H1 (cell line): ENCODE measurements around the gene TBC1D22A. TPM values are rescaled to one million over a fixed set of nuclear protein-coding genes. Genes with fewer than 3 reads are reported as not detected.

ENCODE experiments used
- CTCF ChIA-PET: fragments of 300-600 bp; sonication (Branson Sonifier 250); formaldehyde crosslinking; loops from one replicate; lab custom pipeline; 2021; ENCODE audit not compliant: partially characterized antibody; lab: Charles Lee
- POLR2A ChIA-PET: fragments of 300-600 bp; sonication (Branson Sonifier 250); formaldehyde crosslinking; loops from one replicate; lab custom pipeline; 2021; ENCODE audit warnings: inconsistent platforms; ENCODE audit not compliant: partially characterized antibody; lab: Charles Lee
- DNase-seq, 2 experiments: peaks; one replicate each; pipeline versions ENCODE4 v3.0.0 to v3.0.0-alpha.2; 2010 to 2022; ENCODE audit warnings: low spot score in 2 of 2, low read depth in 1 of 2, mixed read lengths in 1 of 2
- FAIRE-seq: peaks from 2 replicates; lab custom pipeline; 2011; peaks lifted over from hg19 to GRCh38; lab: Jason Lieb, UNC
- H2AFZ ChIP-seq: 2 replicates; pipeline ENCODE4 v1.8.1; 2012; ENCODE audit warnings: low read length, inconsistent platforms
- H2AK5ac ChIP-seq: 2 replicates; pipeline ENCODE4 v1.6.1; 2013; ENCODE audit warnings: low read depth, low read length
- H2BK120ac ChIP-seq: replicated peaks from 2 replicates; pipeline ENCODE3; 2013; ENCODE audit warnings: low read depth, low read length, inconsistent platforms
- H2BK12ac ChIP-seq: 2 replicates; pipeline ENCODE4 v1.6.1; 2013; ENCODE audit warnings: low read depth, low read length
- H2BK15ac ChIP-seq: 2 replicates; pipeline ENCODE4 v1.6.1; 2013; ENCODE audit warnings: low read length
- H2BK20ac ChIP-seq: 2 replicates; pipeline ENCODE4 v1.6.1; 2013; ENCODE audit warnings: low read length
- H2BK5ac ChIP-seq: 2 replicates; pipeline ENCODE4 v1.6.1; 2013; ENCODE audit warnings: low read depth, low read length
- H3K14ac ChIP-seq: 2 replicates; pipeline ENCODE4 v1.6.1; 2013; ENCODE audit warnings: inconsistent platforms; ENCODE audit not compliant: insufficient read length
- H3K18ac ChIP-seq: 2 replicates; pipeline ENCODE4 v1.6.1; 2013; ENCODE audit warnings: low read length; ENCODE audit errors: extremely low read depth
- H3K23ac ChIP-seq: 2 replicates; pipeline ENCODE4 v1.6.1; 2013; ENCODE audit warnings: inconsistent platforms; ENCODE audit not compliant: insufficient read length
- H3K23me2 ChIP-seq: 2 replicates; pipeline ENCODE4 v1.6.1; 2013; ENCODE audit warnings: low read depth, low read length
- H3K27ac ChIP-seq: 2 replicates; pipeline ENCODE4 v1.6.1; 2011; ENCODE audit warnings: low read depth, low read length, inconsistent platforms
- H3K27me3 ChIP-seq, 4 experiments: replicated peaks in 1 of 4; 1 replicate in 1 of 4; 2 replicates in 3 of 4; pipeline versions ENCODE4 v1.6.1 to v1.8.1; 2011 to 2013; ENCODE audit warnings: low read length in 3 of 4, mild to moderate bottlenecking in 3 of 4, inconsistent platforms in 2 of 4, mixed read lengths in 2 of 4, moderate library complexity in 1 of 4; ENCODE audit not compliant: control insufficient read depth in 3 of 4, insufficient read depth in 3 of 4; ENCODE audit errors: extremely low read depth in 1 of 4
- H3K36me3 ChIP-seq, 4 experiments: 2 replicates each; pipeline versions ENCODE4 v1.6.1 to v1.8.1; 2011 to 2013; ENCODE audit warnings: mild to moderate bottlenecking in 4 of 4, low read length in 3 of 4, moderate library complexity in 2 of 4, control low read depth in 1 of 4, inconsistent platforms in 1 of 4; ENCODE audit not compliant: insufficient read depth in 4 of 4, control insufficient read depth in 2 of 4
- H3K4ac ChIP-seq: replicated peaks from 2 replicates; pipeline ENCODE3; 2013; ENCODE audit warnings: low read length, low read depth, mixed read lengths, inconsistent platforms; ENCODE audit not compliant: insufficient read length
- H3K4me1 ChIP-seq, 4 experiments: replicated peaks in 1 of 4; 1 replicate in 1 of 4; 2 replicates in 3 of 4; pipeline versions ENCODE4 v1.6.1 to v1.8.1; 2011 to 2013; ENCODE audit warnings: low read length in 3 of 4, inconsistent platforms in 2 of 4, mixed read lengths in 1 of 4; ENCODE audit not compliant: insufficient read depth in 4 of 4, control insufficient read depth in 3 of 4
- H3K4me2 ChIP-seq, 2 experiments: 2 replicates each; pipeline versions ENCODE4 v1.6.1 to v1.8.1; 2011 to 2013; ENCODE audit warnings: low read depth in 2 of 2, low read length in 2 of 2, control low read depth in 1 of 2, inconsistent platforms in 1 of 2, mild to moderate bottlenecking in 1 of 2; ENCODE audit not compliant: insufficient read depth in 1 of 2
- H3K4me3 ChIP-seq, 4 experiments: fragments of 200-600, 300-600 bp in 1 of 4; sonication (generic), shearing (Covaris generic), sonication (Bioruptor Twin) in 1 of 4; 2 replicates each; pipeline versions ENCODE4 v1.5.1 to v1.8.1; 2011 to 2016; ENCODE audit warnings: low read length in 4 of 4, low read depth in 3 of 4, control low read depth in 2 of 4, inconsistent platforms in 2 of 4, mild to moderate bottlenecking in 2 of 4, mixed read lengths in 1 of 4, moderate library complexity in 1 of 4; ENCODE audit not compliant: insufficient read depth in 2 of 4; ENCODE audit errors: extremely low read depth in 1 of 4
- H3K56ac ChIP-seq: replicated peaks from 2 replicates; pipeline ENCODE3; 2013; ENCODE audit warnings: low read depth, mild to moderate bottlenecking, mixed read lengths, low read length, inconsistent platforms; ENCODE audit not compliant: insufficient read length
- H3K79me1 ChIP-seq: 2 replicates; pipeline ENCODE4 v1.6.1; 2013; ENCODE audit warnings: low read depth, low read length, control low read depth
- H3K79me2 ChIP-seq, 2 experiments: 2 replicates each; pipeline versions ENCODE4 v1.6.1 to v1.8.1; 2012 to 2013; ENCODE audit warnings: low read length in 2 of 2, mild to moderate bottlenecking in 2 of 2, inconsistent platforms in 1 of 2; ENCODE audit not compliant: insufficient read depth in 2 of 2, control insufficient read depth in 1 of 2
- H3K9ac ChIP-seq, 4 experiments: replicated peaks in 1 of 4; 1 replicate in 1 of 4; 2 replicates in 3 of 4; pipeline versions ENCODE4 v1.6.1 to v1.8.1; 2011 to 2013; ENCODE audit warnings: low read depth in 3 of 4, low read length in 3 of 4, control low read depth in 2 of 4, mild to moderate bottlenecking in 2 of 4, moderate library complexity in 2 of 4, inconsistent platforms in 1 of 4; ENCODE audit errors: extremely low read depth in 1 of 4
- H3K9me3 ChIP-seq, 2 experiments: 2 replicates each; pipeline versions ENCODE4 v1.6.1 to v1.8.1; 2012 to 2013; ENCODE audit warnings: mild to moderate bottlenecking in 2 of 2, moderate library complexity in 2 of 2, control low read depth in 1 of 2, inconsistent platforms in 1 of 2, low read depth in 1 of 2, low read length in 1 of 2, mixed read lengths in 1 of 2; ENCODE audit not compliant: insufficient read depth in 2 of 2
- H4K20me1 ChIP-seq, 2 experiments: replicated peaks in 1 of 2; 2 replicates each; pipeline versions ENCODE3 to v1.8.1; 2011 to 2013; ENCODE audit warnings: inconsistent platforms in 2 of 2, low read length in 2 of 2, mild to moderate bottlenecking in 1 of 2; ENCODE audit not compliant: insufficient read depth in 2 of 2, control insufficient read depth in 1 of 2
- H4K5ac ChIP-seq: 2 replicates; pipeline ENCODE4 v1.6.1; 2013; ENCODE audit warnings: low read length, low read depth, mixed read lengths, inconsistent platforms; ENCODE audit not compliant: insufficient read length
- H4K8ac ChIP-seq: 2 replicates; pipeline ENCODE4 v1.8.0; 2013; ENCODE audit warnings: mild to moderate bottlenecking, moderate library complexity, low read length, inconsistent platforms; ENCODE audit not compliant: insufficient read depth; ENCODE audit errors: extremely low read depth
- H4K91ac ChIP-seq: replicated peaks from 2 replicates; pipeline ENCODE3; 2013; ENCODE audit warnings: low read length, mixed read lengths, inconsistent platforms; ENCODE audit not compliant: insufficient read length
- CBX8 ChIP-seq: fragments of 300-800, 300-1000 bp; sonication (generic); IDR thresholded peaks from 2 replicates; pipeline ENCODE4 v1.7.1; 2016; ENCODE audit warnings: low read depth, low read length, borderline replicate concordance
- E2F6 ChIP-seq: IDR thresholded peaks from 2 replicates; pipeline ENCODE4 v1.6.1; 2012; ENCODE audit warnings: inconsistent platforms
- EP300 ChIP-seq, 2 experiments: IDR thresholded peaks; 1 replicate in 1 of 2; 2 replicates in 1 of 2; pipeline ENCODE4 v1.6.1; 2011 to 2012; ENCODE audit warnings: low read depth in 2 of 2, low read length in 2 of 2, mild to moderate bottlenecking in 2 of 2, borderline replicate concordance in 1 of 2, inconsistent platforms in 1 of 2, moderate library complexity in 1 of 2
- PHF8 ChIP-seq: fragments of 200-600 bp; sonication (generic); conservative IDR thresholded peaks from 2 replicates; pipeline ENCODE4 v1.7.1; 2012; ENCODE audit warnings: low read depth, mild to moderate bottlenecking, inconsistent platforms, low read length, moderate library complexity
- SAP30 ChIP-seq: fragments of 300-600 bp; sonication (generic); IDR thresholded peaks from 2 replicates; pipeline ENCODE4 v1.7.1; 2012; ENCODE audit warnings: low read length, moderate library complexity, mild to moderate bottlenecking, inconsistent platforms; ENCODE audit not compliant: insufficient read depth, insufficient replicate concordance
- SP2 ChIP-seq: IDR thresholded peaks from 2 replicates; pipeline ENCODE4 v1.6.1; 2012; ENCODE audit warnings: mild to moderate bottlenecking, low read length, inconsistent platforms
- SRF ChIP-seq: IDR thresholded peaks from 2 replicates; pipeline ENCODE4 v1.6.1; 2011; ENCODE audit warnings: mild to moderate bottlenecking, low read depth, low read length, moderate library complexity
- SUZ12 ChIP-seq: fragments of 200-600 bp; sonication (generic); IDR thresholded peaks from 2 replicates; pipeline ENCODE4 v1.6.1; 2012; ENCODE audit warnings: mild to moderate bottlenecking, inconsistent platforms, low read length, moderate library complexity, mixed read lengths
- WGBS, 2 experiments: shearing (Covaris generic) in 1 of 2; methylation state at CpG; one replicate each; pipeline versions ENCODE4 v1.1.6 to v1.1.7; 2013 to 2015; ENCODE audit warnings: low lambda C conversion rate in 2 of 2, mixed read lengths in 2 of 2, inconsistent platforms in 1 of 2, low coverage in 1 of 2, missing lambda C conversion rate in 1 of 2; ENCODE audit not compliant: insufficient replicate concordance in 2 of 2, insufficient coverage in 1 of 2, insufficient read length in 1 of 2; ENCODE audit errors: extremely low coverage in 1 of 2, missing lambda C conversion rate in 1 of 2; 5-methylcytosine and 5-hydroxymethylcytosine counted together
- polyA plus RNA-seq, 7 experiments: library from polyadenylated mRNA; depleted of rRNA in 3 of 7; stranded (reverse) in 5 of 7; unstranded in 2 of 7; fragments of >200 nt in 5 of 7; fragments of 200-250 nt in 2 of 7; gene quantifications; 1 replicate in 5 of 7; 2 replicates in 1 of 7; 4 replicates in 1 of 7; pipeline versions ENCODE4 v1.2.1 to v1.2.3, GENCODE V29; 2011 to 2013; ENCODE audit warnings: missing spikeins in 2 of 7, mixed read lengths in 2 of 7
- total RNA-seq: library from RNA; stranded (reverse); fragmentation: NEBNext Ultra II Directional; extraction: Animal tissue kit (Norgen Biotek cat#: 25700); gene quantifications from 2 replicates; pipeline ENCODE4 v1.2.1, GENCODE V29; 2021
- TF ChIP-seq, protein P1 (sequence below): IDR thresholded peaks from 2 replicates; pipeline ENCODE4 v1.6.1; 2012; ENCODE audit warnings: low read length, inconsistent platforms
- TF ChIP-seq, protein P2 (sequence below): IDR thresholded peaks from 2 replicates; pipeline ENCODE4 v1.6.1; 2011; ENCODE audit warnings: low read length, improper control_type of control experiment

TBC1D22A gene
- total and polyA plus RNA-seq, 2 of the 8 experiments (the other 6 are each of a cell fraction or from before 2014, with no cell fraction given): 11.9 to 18.4 TPM

- no peak overlapping the region for H2BK12ac ChIP-seq
- no peak overlapping the region for H4K91ac ChIP-seq
- no peaks in the 10 kb centered on the region for H3K23me2 ChIP-seq
- H3K4me3 ChIP-seq: no peak overlapping the region
- H4K5ac ChIP-seq: no peak overlapping the region
- WGBS, 2 experiments: 90% methylated on average over 3 of the region's 3 CpGs; no CpG with 5 or more reads in 1 of the 2 experiments
- FAIRE-seq: no peak
- H2BK120ac ChIP-seq: no peak overlapping the region
- no peaks in the 10 kb centered on the region for H3K27me3 ChIP-seq
- H3K36me3 ChIP-seq: no peaks in the 10 kb centered on the region
- no peak overlapping the region for H3K56ac ChIP-seq
- POLR2A ChIA-PET: no interaction called here
- H3K4ac ChIP-seq: no peak overlapping the region
- H2BK15ac ChIP-seq: no peak overlapping the region
- H3K79me1 ChIP-seq: peaks cover 3% of the 10 kb centered on the region
- H3K18ac ChIP-seq: no peak overlapping the region
- no peaks in the 10 kb centered on the region for H3K9me3 ChIP-seq
- H3K79me2 ChIP-seq: peaks cover 0 to 7% of the 10 kb centered on the region in 2 experiments; a peak in 1 of 4 replicates
- no peak overlapping the region for H3K4me2 ChIP-seq
- no peak overlapping the region for H4K8ac ChIP-seq
- H3K9ac ChIP-seq: no peak overlapping the region
- CTCF ChIA-PET: interaction anchor here (3.1 kb wide), 1 partner anchor 38 kb away, joined by 13 read pairs; no protein-coding TSS in a partner anchor
- H3K23ac ChIP-seq: no peak overlapping the region
- H3K4me1 ChIP-seq: 0 out of 7 replicates have a peak, but pooled peaks cover 0 to 7% (median 0%) of the 10 kb centered on the region in 4 experiments
- H2BK5ac ChIP-seq: no peak overlapping the region
- DNase-seq: no peak
- H3K14ac ChIP-seq: no peak overlapping the region
- H4K20me1 ChIP-seq: no peaks in the 10 kb centered on the region
- H2BK20ac ChIP-seq: no peak overlapping the region
- no peak overlapping the region for H3K27ac ChIP-seq
- no peak overlapping the region for H2AK5ac ChIP-seq
- no peak overlapping the region for H2AFZ ChIP-seq
- TF ChIP-seq SUZ12: no peak
- TF ChIP-seq SRF: no peak
- TF ChIP-seq E2F6: no peak
- no peak for TF ChIP-seq CBX8
- TF ChIP-seq SAP30: no peak
- TF ChIP-seq, protein P1, sequence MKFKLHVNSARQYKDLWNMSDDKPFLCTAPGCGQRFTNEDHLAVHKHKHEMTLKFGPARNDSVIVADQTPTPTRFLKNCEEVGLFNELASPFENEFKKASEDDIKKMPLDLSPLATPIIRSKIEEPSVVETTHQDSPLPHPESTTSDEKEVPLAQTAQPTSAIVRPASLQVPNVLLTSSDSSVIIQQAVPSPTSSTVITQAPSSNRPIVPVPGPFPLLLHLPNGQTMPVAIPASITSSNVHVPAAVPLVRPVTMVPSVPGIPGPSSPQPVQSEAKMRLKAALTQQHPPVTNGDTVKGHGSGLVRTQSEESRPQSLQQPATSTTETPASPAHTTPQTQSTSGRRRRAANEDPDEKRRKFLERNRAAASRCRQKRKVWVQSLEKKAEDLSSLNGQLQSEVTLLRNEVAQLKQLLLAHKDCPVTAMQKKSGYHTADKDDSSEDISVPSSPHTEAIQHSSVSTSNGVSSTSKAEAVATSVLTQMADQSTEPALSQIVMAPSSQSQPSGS: no peak
- TF ChIP-seq EP300 (IDR thresholded peaks at IDR 0.05; ENCODE audit: borderline replicate concordance in 1 of 2, low read depth in 2 of 2, low read length in 2 of 2): no peak
- no peak for TF ChIP-seq SP2
- TF ChIP-seq, protein P2, sequence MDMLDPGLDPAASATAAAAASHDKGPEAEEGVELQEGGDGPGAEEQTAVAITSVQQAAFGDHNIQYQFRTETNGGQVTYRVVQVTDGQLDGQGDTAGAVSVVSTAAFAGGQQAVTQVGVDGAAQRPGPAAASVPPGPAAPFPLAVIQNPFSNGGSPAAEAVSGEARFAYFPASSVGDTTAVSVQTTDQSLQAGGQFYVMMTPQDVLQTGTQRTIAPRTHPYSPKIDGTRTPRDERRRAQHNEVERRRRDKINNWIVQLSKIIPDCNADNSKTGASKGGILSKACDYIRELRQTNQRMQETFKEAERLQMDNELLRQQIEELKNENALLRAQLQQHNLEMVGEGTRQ: no peak
- TF ChIP-seq PHF8: no peak
These were observed 102.6 kb downstream of the TBC1D22A start for GRCh38 chr22:46865052-46865434.
